ENCODE data around the gene FRS2. TPM values are rescaled to one million over a fixed set of nuclear protein-coding genes. Genes with fewer than 3 reads are reported as not detected.

The FRS2 gene
- total RNA-seq, 2 experiments from 2014 or later = 21.7 to 24.9 TPM

DNA sequence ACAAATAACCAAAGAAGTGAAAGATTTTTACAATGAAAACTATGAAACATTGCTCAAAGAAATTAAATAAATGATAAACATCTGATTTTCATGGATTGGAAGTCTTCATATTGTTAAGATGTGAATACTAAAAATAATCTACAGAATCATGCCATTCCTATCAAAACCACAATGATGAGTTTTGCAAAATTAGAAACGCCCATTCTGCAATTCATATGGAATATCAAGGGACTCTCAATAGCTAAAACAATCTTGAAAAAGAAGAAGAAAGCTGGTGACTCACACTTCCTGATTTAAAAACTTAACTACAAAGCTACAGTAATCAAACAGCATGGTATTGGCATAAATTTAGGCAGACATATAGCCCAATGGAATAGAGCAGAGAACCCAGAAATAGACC lies 74.9 kb downstream of the FRS2 start:
- Mint-ChIP-seq H3K4me1 (ENCODE audit: low read depth) (no peaks in the 10 kb centered on the region), H3K36me3 (ENCODE audit: low read depth) (peaks cover 31% of the 10 kb centered on the region), H3K9me3 (peaks cover 6% of the 10 kb centered on the region), H3K27me3 (no peaks in the 10 kb centered on the region), H3K4me3 (no peak overlapping the region), H3K27ac (no peak overlapping the region)
- Histone ChIP-seq H3K4me3 (ENCODE audit: low read length) (no peak overlapping the region), H3K27me3 (ENCODE audit: control insufficient read depth in 1 of 2, insufficient read depth in 2 of 2, low read length in 2 of 2) (no peaks in the 10 kb centered on the region), H3K4me1 (ENCODE audit: insufficient read depth, low read length) (no peaks in the 10 kb centered on the region), H3K9me3 (ENCODE audit: control insufficient read depth in 1 of 2, insufficient read depth in 1 of 2, low read length in 2 of 2) (peaks cover 3 to 6% of the 10 kb centered on the region in 2 experiments), H3K27ac (ENCODE audit: low read depth in 1 of 2, low read length in 2 of 2) (no peak overlapping the region), H3K36me3 (ENCODE audit: insufficient read depth, low read length) (peaks cover 5% of the 10 kb centered on the region)
- ChIA-PET CTCF (no interaction called here), POLR2A (no interaction called here)
- intact Hi-C loops (cut with DNase I, micrococcal nuclease) = no loop called here
- ATAC-seq (ENCODE audit: poor library complexity) = no peak
- TF ChIP-seq, protein P1, sequence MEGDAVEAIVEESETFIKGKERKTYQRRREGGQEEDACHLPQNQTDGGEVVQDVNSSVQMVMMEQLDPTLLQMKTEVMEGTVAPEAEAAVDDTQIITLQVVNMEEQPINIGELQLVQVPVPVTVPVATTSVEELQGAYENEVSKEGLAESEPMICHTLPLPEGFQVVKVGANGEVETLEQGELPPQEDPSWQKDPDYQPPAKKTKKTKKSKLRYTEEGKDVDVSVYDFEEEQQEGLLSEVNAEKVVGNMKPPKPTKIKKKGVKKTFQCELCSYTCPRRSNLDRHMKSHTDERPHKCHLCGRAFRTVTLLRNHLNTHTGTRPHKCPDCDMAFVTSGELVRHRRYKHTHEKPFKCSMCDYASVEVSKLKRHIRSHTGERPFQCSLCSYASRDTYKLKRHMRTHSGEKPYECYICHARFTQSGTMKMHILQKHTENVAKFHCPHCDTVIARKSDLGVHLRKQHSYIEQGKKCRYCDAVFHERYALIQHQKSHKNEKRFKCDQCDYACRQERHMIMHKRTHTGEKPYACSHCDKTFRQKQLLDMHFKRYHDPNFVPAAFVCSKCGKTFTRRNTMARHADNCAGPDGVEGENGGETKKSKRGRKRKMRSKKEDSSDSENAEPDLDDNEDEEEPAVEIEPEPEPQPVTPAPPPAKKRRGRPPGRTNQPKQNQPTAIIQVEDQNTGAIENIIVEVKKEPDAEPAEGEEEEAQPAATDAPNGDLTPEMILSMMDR (IDR thresholded peaks at IDR 0.05) = no peak
- no peak for DNase-seq

DNA sequence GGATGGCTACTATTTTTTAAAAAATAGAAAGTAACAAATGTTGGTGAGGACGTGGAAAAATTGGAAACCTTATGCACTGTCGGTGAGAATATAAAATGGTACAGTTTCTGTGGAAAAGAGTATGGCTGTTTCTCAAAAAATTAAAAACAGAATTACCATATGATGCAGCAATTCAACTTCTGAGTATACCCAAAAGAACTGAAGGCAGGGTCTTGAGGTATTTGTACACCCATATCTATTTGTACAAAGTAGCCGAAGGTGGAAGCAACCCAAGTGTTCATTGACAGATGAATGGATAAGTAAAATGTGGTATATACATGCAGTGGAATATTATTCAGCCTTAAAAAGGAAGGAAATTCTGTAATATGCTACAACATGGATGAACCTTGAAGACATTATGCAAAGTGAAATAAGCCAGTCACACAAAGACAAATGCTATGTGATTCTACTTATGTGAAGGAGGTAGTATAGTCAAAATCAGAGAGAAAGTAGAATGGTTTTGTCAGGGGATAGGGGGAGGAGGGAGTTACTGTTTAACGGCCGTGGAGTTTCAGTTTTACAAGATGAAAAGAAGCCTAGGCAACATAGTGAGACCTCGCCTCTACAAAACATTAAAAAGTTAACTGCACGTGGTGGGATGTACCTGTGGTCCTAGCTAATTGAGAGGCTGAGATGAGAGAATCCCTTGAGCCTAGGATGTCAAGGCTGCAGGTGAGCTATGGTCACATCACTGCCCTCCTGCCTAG lies 76.7 kb downstream of the FRS2 start:
- Mint-ChIP-seq H3K27ac (no peak overlapping the region), H3K9me3 (peaks cover 6% of the 10 kb centered on the region), H3K27me3 (no peaks in the 10 kb centered on the region), H3K4me1 (ENCODE audit: low read depth) (no peaks in the 10 kb centered on the region), H3K4me3 (no peak overlapping the region), H3K36me3 (ENCODE audit: low read depth) (peaks cover 20% of the 10 kb centered on the region)
- Histone ChIP-seq H3K4me1 (ENCODE audit: insufficient read depth, low read length) (no peaks in the 10 kb centered on the region), H3K36me3 (ENCODE audit: insufficient read depth, low read length) (peaks cover 3% of the 10 kb centered on the region), H3K9me3 (ENCODE audit: control insufficient read depth in 1 of 2, insufficient read depth in 1 of 2, low read length in 2 of 2) (peaks cover 3 to 6% of the 10 kb centered on the region in 2 experiments), H3K4me3 (ENCODE audit: low read length) (no peak overlapping the region), H3K27me3 (ENCODE audit: control insufficient read depth in 1 of 2, insufficient read depth in 2 of 2, low read length in 2 of 2) (no peaks in the 10 kb centered on the region), H3K27ac (ENCODE audit: low read depth in 1 of 2, low read length in 2 of 2) (no peak overlapping the region)
- intact Hi-C loops (cut with DNase I, micrococcal nuclease) = no loop called here
- no peak for ATAC-seq (ENCODE audit: poor library complexity)
- no peak for DNase-seq
- ChIA-PET POLR2A (no interaction called here), CTCF (no interaction called here)
- TF ChIP-seq, protein P1 (IDR thresholded peaks at IDR 0.05) = no peak

DNA sequence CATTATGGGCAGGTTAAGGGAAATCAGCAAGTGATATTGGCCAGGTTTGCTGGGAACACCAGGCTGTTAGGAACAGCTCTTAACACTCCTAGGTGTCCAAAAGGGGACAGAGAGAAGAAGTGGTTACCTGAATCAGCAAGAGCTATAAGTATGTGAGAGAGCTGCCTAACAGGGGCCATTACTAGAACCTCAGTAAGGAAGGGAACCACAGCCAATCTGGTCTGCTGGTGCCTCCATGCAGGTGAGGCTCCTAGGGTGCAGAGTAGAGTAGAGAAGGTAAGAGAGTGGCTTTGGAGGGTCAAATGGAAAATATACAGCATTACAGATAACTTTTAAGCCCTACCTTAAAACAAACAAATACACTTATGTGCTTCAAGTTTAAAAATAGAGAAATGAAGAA lies 78.5 kb downstream of the FRS2 start:
- Histone ChIP-seq H3K4me1 (ENCODE audit: insufficient read depth, low read length) (no peaks in the 10 kb centered on the region), H3K9me3 (ENCODE audit: control insufficient read depth in 1 of 2, insufficient read depth in 1 of 2, low read length in 2 of 2) (peaks cover 2 to 3% of the 10 kb centered on the region in 2 experiments), H3K27me3 (ENCODE audit: control insufficient read depth in 1 of 2, insufficient read depth in 2 of 2, low read length in 2 of 2) (no peaks in the 10 kb centered on the region), H3K27ac (ENCODE audit: low read depth in 1 of 2, low read length in 2 of 2) (no peak overlapping the region), H3K36me3 (ENCODE audit: insufficient read depth, low read length) (peaks cover 3% of the 10 kb centered on the region), H3K4me3 (ENCODE audit: low read length) (no peak overlapping the region)
- Mint-ChIP-seq H3K27ac (no peak overlapping the region), H3K36me3 (ENCODE audit: low read depth) (peaks cover 7% of the 10 kb centered on the region), H3K9me3 (peaks cover under 1% of the 10 kb centered on the region), H3K4me3 (no peak overlapping the region), H3K4me1 (ENCODE audit: low read depth) (no peaks in the 10 kb centered on the region), H3K27me3 (no peaks in the 10 kb centered on the region)
- intact Hi-C loops (cut with DNase I, micrococcal nuclease) = no loop called here
- DNase-seq = no peak
- ATAC-seq (ENCODE audit: poor library complexity) = no peak
- TF ChIP-seq, protein P1 (IDR thresholded peaks at IDR 0.05) = no peak
- ChIA-PET POLR2A (no interaction called here), CTCF (no interaction called here)

Data from CD4-positive, alpha-beta T cell (primary cell).